GM21786 (cell line): ENCODE results near the gene SOWAHA.
"Not testable (repeated sequence)": the region's sequence is repeated elsewhere in the genome, so short reads cannot be mapped to it uniquely, and the experiment has no call there.

Experiments
- ATAC-seq: cut with Tn5 transposase; IDR thresholded peaks from one replicate; pipeline ENCODE4 v1.9.1; 2021; ENCODE audit not compliant: unreplicated experiment

The SOWAHA gene

GRCh38 chr5:132806804-132807162, 6.3 kb upstream of the SOWAHA start:
- ATAC-seq, result not testable (repeated sequence)

GRCh38 chr5:132807163-132807838, 5.8 kb upstream of the SOWAHA start:
- no peak for ATAC-seq

- no peak for ATAC-seq
Measured at GRCh38 chr5:132808448-132808847, 4.7 kb upstream of the SOWAHA start.

- ATAC-seq, result no peak
Measured at GRCh38 chr5:132808866-132809265, 4.2 kb upstream of the SOWAHA start.

- ATAC-seq, result no peak
Measured at GRCh38 chr5:132810605-132811004, 2.5 kb upstream of the SOWAHA start.

GRCh38 chr5:132812123-132812765, 858 bp upstream of the SOWAHA start:
- ATAC-seq, result no peak

- ATAC-seq, result no peak
Measured at GRCh38 chr5:132813599-132814502, 749 bp downstream of the SOWAHA start.

- ATAC-seq, result no peak
Measured at GRCh38 chr5:132814503-132815294, 1.6 kb downstream of the SOWAHA start.

GRCh38 chr5:132815454-132815853, 2.4 kb downstream of the SOWAHA start:
- ATAC-seq, result no peak

- no peak for ATAC-seq
Measured at GRCh38 chr5:132816083-132816482, 3.0 kb downstream of the SOWAHA start.

- ATAC-seq, result no peak
Measured at GRCh38 chr5:132816554-132816953, 3.5 kb downstream of the SOWAHA start.

- ATAC-seq, result no peak
Measured at GRCh38 chr5:132817011-132817410, 3.9 kb downstream of the SOWAHA start.

- no peak for ATAC-seq
Measured at GRCh38 chr5:132819468-132819867, 6.4 kb downstream of the SOWAHA start.

GRCh38 chr5:132820162-132820754, 7.2 kb downstream of the SOWAHA start:
- peak; percentile 85 for ATAC-seq

- ATAC-seq, result no peak
Measured at GRCh38 chr5:132821350-132821749, 8.2 kb downstream of the SOWAHA start.

GRCh38 chr5:132821791-132822190, 8.7 kb downstream of the SOWAHA start:
- no peak for ATAC-seq

GRCh38 chr5:132822650-132823480, 9.8 kb downstream of the SOWAHA start:
- ATAC-seq, result no peak

- no peak for ATAC-seq
Measured at GRCh38 chr5:132823481-132824050, 10.5 kb downstream of the SOWAHA start.

GRCh38 chr5:132824426-132824825, 11.3 kb downstream of the SOWAHA start:
- no peak for ATAC-seq
